Suprapubic skin (tissue), 4 donors: Measurements from ENCODE around the gene HDAC11.

ENCODE experiments used
- CTCF ChIP-seq, 2 donors: fragments of 200-600 bp in 1 of 2; fragments of 450-650 bp in 1 of 2; sonication (generic) in 1 of 2; IDR thresholded peaks; one replicate each; pipeline ENCODE4 v1.5.1; 2016 to 2019; ENCODE audit warnings: antibody characterized with exemption in 2 of 2, mild to moderate bottlenecking in 1 of 2, moderate library complexity in 1 of 2
- EP300 ChIP-seq: sonication (generic); formaldehyde crosslinking; IDR thresholded peaks from one replicate; pipeline ENCODE4 v1.6.1; 2017; ENCODE audit warnings: antibody characterized with exemption
- POLR2A ChIP-seq, 2 donors: fragments of 450-650 bp; IDR thresholded peaks; one replicate each; pipeline ENCODE4 v1.6.1; 2017; ENCODE audit warnings: antibody characterized with exemption in 2 of 2, mild to moderate bottlenecking in 2 of 2, moderate library complexity in 2 of 2
- POLR2AphosphoS5 ChIP-seq, 3 donors: sonication (generic); formaldehyde crosslinking; IDR thresholded peaks; one replicate each; pipeline ENCODE4 v1.6.1; 2017; ENCODE audit warnings: antibody characterized with exemption in 3 of 3

GRCh38 chr3:13530241-13531009, 50.3 kb downstream of the HDAC11 start:
- TF ChIP-seq CTCF (IDR thresholded peaks at IDR 0.05) (no peak), POLR2AphosphoS5 (IDR thresholded peaks at IDR 0.05) (no peak), POLR2A (IDR thresholded peaks at IDR 0.05) (no peak), EP300 (no peak)
